ENCODE results near the gene EFNB2. TPM values are rescaled to one million over a fixed set of nuclear protein-coding genes. Genes with fewer than 3 reads are reported as not detected.

Gene EFNB2
- total and polyA plus RNA-seq, 2 experiments from 2014 or later, result 11.1 to 12.2 TPM

- Histone ChIP-seq H3K9me3 (ENCODE audit: low read depth) (no peaks in the 10 kb centered on the region), H3K4me1 (ENCODE audit: low read depth) (peaks cover 30% of the 10 kb centered on the region), H3K36me3 (no peaks in the 10 kb centered on the region), H3K27me3 (no peaks in the 10 kb centered on the region), H3K27ac (peak overlapping the region; percentile 89), H3K4me3 (peak overlapping the region; percentile 89)
- TF ChIP-seq CTCF (IDR thresholded peaks at IDR 0.05; ENCODE audit: low read depth, low read length), result no peak
- DNase-seq (ENCODE audit: low read depth in 1 of 2, low spot score in 1 of 2), result peak; percentile 71
Measured at GRCh38 chr13:106566641-106567473, 31.4 kb upstream of the EFNB2 start.

DNA sequence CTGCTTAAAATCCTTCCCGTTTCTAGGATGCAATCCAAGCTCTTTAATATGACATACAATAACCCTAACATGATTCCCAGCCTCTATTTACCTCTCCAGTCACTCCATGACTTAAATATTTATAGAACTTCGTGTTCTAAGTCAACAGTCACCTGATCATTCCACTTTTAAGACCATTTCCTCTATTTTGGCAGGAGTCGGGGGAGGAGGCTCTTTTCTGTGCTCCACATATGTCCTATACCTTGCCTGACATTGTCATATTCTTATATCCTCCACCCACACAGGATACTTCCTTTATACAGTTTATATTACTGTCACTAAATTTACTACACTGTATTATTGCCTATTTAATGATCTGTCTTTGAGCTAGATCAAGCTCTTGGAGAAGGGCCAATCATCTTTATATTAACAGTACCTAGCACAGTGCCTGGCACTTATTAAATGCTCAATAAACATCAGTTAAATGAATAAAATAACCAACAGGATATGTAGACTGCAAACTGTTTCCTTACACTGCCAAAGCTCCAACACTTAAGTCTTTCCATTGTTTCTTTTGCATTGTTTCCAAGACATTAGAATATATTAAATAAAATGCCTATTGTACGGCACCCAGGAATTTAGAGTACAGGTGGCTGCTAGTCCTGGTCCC, 29.8 kb upstream of the EFNB2 start:
- DNase-seq (ENCODE audit: low read depth in 1 of 2, low spot score in 1 of 2), result no peak

DNA sequence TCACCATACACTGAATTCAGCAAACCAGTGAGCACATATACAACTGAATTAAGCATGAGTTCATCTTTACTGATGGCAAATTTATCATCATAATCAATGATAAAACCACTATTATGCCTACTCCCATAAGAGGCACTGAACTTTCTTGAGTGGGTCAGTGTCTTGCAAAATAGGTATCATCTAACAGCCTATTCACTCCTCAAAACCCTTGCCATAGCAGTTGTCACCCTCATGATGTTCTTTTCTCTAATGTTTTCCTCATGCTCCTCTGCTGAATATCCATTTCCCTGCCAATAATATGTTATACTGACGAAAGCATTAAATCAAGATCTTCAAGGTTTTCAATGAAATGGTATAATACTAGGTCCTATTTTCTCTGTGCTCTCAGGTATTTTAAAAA, 26.8 kb upstream of the EFNB2 start:
- no peak for DNase-seq (ENCODE audit: low read depth in 1 of 2, low spot score in 1 of 2)
- peaks cover 43% of the 10 kb centered on the region for H3K4me1 ChIP-seq (ENCODE audit: low read depth)
- H3K36me3 ChIP-seq, result peaks cover 20% of the 10 kb centered on the region
- H3K27me3 ChIP-seq, result no peaks in the 10 kb centered on the region
- peak overlapping the region; percentile 74 for H3K27ac ChIP-seq
- H3K4me3 ChIP-seq, result no peak overlapping the region
- no peaks in the 10 kb centered on the region for H3K9me3 ChIP-seq (ENCODE audit: low read depth)
- no peak for TF ChIP-seq CTCF (IDR thresholded peaks at IDR 0.05; ENCODE audit: low read depth, low read length)

More for the DNA sequence above, 29.8 kb upstream of the EFNB2 start:
- Histone ChIP-seq H3K9me3 (ENCODE audit: low read depth) (no peaks in the 10 kb centered on the region), H3K4me1 (ENCODE audit: low read depth) (peaks cover 43% of the 10 kb centered on the region), H3K36me3 (no peaks in the 10 kb centered on the region), H3K4me3 (no peak overlapping the region), H3K27ac (no peak overlapping the region), H3K27me3 (no peaks in the 10 kb centered on the region)
- no peak for TF ChIP-seq CTCF (IDR thresholded peaks at IDR 0.05; ENCODE audit: low read depth, low read length)

- Histone ChIP-seq H3K36me3 (peaks cover 26% of the 10 kb centered on the region), H3K4me3 (no peak overlapping the region), H3K27me3 (no peaks in the 10 kb centered on the region), H3K9me3 (ENCODE audit: low read depth) (no peaks in the 10 kb centered on the region), H3K4me1 (ENCODE audit: low read depth) (peaks cover 43% of the 10 kb centered on the region), H3K27ac (peak overlapping the region; percentile 74)
- peak; percentile 40 to 51 for DNase-seq (ENCODE audit: low read depth in 1 of 2, low spot score in 1 of 2)
- no peak for TF ChIP-seq CTCF (IDR thresholded peaks at IDR 0.05; ENCODE audit: low read depth, low read length)
Measured at GRCh38 chr13:106561551-106562170, 26.2 kb upstream of the EFNB2 start.

GRCh38 chr13:106560821-106561220, 25.4 kb upstream of the EFNB2 start:
- no peak overlapping the region for H3K4me3 ChIP-seq
- H3K36me3 ChIP-seq, result peaks cover 34% of the 10 kb centered on the region
- H3K4me1 ChIP-seq (ENCODE audit: low read depth), result peaks cover 36% of the 10 kb centered on the region
- DNase-seq (ENCODE audit: low read depth in 1 of 2, low spot score in 1 of 2), result no peak
- no peaks in the 10 kb centered on the region for H3K9me3 ChIP-seq (ENCODE audit: low read depth)
- no peak overlapping the region for H3K27ac ChIP-seq
- no peaks in the 10 kb centered on the region for H3K27me3 ChIP-seq
- TF ChIP-seq CTCF (IDR thresholded peaks at IDR 0.05; ENCODE audit: low read depth, low read length), result no peak

Data from cardiac muscle cell (in vitro differentiated cells and primary cell).